GM19328 (cell line): ENCODE measurements around the gene CCT5.
"Not testable (repeated sequence)": the region's sequence is repeated elsewhere in the genome, so short reads cannot be mapped to it uniquely, and the experiment has no call there.

Experiments used
- ATAC-seq: cut with Tn5 transposase; IDR thresholded peaks from one replicate; pipeline ENCODE4 v1.9.1; 2021; ENCODE audit warnings: mild to moderate bottlenecking, moderate library complexity; ENCODE audit not compliant: unreplicated experiment

CCT5 gene

GRCh38 chr5:10275460-10275859, 25.4 kb downstream of the CCT5 start:
- ATAC-seq, result no peak

DNA sequence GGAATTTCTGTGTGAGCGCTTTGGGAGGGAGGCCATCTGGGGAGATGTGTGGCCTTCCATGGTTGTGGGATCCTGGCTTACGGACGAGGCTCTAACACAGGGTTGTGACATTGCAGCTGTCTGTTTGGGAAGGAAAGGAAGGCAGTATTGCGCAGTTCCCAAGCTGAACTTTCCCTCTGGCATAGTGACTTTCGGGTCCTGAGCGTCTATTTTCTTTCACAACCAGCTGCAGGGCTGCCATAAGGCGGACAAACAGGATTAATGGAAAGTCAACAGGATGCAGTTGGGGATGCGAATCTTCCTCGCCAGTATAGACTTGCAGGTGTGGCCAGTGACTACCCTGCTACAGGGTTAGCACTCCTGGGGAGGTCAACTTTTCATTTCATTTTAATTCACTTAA, 25.9 kb downstream of the CCT5 start:
- no peak for ATAC-seq

DNA sequence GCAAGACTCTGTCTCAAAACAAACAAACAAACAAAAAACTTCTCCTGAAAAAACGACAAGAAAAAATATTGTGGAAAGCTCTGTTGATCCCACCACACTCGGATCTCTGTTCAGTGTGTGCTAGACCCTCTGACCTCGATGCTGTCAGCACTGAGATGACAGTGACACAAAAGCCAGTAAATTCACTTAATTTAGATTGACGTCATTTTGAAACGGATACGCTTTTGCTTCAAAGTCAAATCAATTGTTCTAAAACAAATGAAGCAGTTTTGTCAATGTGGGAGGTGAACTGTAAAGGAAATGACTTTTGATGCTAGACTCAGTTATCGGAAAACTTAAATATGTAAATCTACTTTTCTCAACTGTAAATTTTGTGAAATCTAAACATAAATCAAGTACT, 26.6 kb downstream of the CCT5 start:
- ATAC-seq, result no peak

GRCh38 chr5:10277773-10278630, 27.9 kb downstream of the CCT5 start:
- no peak for ATAC-seq

GRCh38 chr5:10278658-10279279, 28.7 kb downstream of the CCT5 start:
- no peak for ATAC-seq

- no peak for ATAC-seq
Observed at GRCh38 chr5:10279328-10279727, 29.2 kb downstream of the CCT5 start.

DNA sequence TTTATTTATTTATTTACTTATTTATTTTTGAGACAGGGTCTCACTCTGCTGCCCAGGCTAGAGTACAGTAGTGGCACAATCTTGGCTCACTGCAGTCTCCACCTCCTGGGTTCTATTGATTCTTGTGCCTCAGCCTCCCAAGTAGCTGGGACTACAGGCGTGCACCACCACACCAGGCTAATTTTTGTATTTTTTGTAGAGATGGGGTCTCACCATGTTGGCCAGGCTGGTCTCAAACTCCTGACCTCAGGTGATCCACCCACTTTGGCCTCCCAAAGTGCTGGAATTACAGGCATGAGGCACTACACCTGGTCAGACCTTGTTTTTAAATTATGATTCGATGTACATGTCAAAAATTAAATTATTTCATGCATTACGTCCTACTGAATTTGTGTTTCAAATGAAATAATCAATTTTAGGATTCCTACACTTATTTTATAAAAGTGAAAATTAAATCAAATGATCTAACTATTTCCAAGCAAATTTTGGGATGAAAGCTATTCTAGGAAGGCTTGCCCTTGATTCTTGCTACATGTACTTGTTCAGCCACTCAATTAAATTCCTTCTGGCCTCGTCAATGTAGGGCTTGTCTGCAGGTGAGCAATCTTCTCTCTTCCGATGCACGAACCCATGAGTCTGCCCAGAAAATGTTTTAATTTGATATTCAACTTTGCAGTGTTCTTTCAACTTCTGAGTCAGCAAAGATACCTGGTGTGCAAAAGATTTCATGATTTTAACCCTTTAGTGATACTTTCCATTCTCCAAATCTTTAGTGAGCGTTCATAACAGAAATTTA, 30.0 kb downstream of the CCT5 start:
- ATAC-seq, result no peak

GRCh38 chr5:10283927-10284635, 34.0 kb downstream of the CCT5 start:
- ATAC-seq, result peak; percentile 95

DNA sequence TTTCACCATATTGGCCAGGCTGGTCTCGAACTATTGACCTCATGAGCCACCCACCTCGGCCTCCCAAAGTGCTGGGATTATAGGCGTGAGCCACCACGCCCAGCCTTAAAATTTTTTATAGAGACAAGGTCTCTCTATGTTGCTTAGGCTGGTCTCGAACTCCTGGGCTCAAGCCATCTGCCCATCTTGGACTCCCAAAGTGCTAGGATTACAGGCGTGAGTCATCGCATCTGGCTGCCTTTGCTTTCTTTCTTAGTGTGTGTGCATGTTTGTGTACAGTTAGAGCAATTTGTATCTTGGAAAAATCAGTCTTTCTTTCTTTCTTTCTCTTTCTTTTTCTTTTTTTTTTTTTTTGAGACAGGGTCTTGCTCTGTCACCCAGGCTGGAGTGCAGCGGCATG, 35.3 kb downstream of the CCT5 start:
- not testable (repeated sequence) for ATAC-seq

DNA sequence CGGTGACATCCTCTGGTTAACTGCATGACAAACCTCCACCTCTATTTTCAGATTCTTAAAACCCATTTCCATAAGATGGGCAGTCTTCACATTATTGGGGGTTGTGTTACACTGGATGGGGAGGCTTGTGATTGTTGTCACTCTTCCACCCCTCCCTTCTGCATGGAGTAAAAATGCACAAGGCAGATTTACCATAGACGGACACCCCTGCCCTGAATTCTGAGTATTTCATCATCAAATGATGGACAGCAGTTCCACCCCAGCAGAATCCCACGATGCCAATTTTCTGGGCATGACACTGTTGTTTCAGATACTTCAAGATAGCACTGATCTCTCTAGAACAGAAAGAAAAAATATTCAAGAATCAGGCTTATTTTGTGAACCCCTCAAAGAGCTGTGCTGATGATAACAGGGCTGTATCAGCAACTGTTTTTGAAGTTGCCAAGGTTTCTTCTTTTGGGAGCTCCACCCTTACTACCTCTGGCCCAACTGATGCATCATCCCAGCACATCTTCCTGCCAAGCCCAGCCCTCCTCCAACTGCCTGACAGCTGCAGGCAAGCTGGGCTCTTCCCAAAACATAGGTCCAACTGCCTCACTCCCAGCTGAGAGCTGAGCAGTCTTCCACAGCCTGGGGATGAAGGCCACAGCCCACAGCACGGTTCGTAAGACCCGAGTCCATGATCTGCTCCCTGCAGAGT, 36.2 kb downstream of the CCT5 start:
- no peak for ATAC-seq

DNA sequence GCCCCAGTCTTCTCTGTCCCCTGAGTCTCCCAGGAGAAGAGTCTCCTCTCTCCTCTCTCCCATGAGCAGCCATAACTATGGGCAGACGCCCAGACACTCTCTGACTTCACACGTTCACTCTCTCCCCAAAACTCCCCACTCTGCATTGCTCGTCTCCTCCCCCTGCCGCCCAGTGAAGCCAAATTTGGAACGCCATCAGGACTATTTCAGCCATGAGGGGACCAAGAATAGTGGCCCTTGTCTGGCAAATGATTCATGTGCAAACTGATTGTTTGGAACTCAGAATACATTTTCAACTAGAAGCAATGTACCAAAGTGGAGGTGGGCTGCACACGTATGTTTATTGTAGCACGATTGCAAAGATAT, 36.8 kb downstream of the CCT5 start:
- no peak for ATAC-seq

- ATAC-seq, result no peak
Observed at GRCh38 chr5:10288592-10289219, 38.6 kb downstream of the CCT5 start.

DNA sequence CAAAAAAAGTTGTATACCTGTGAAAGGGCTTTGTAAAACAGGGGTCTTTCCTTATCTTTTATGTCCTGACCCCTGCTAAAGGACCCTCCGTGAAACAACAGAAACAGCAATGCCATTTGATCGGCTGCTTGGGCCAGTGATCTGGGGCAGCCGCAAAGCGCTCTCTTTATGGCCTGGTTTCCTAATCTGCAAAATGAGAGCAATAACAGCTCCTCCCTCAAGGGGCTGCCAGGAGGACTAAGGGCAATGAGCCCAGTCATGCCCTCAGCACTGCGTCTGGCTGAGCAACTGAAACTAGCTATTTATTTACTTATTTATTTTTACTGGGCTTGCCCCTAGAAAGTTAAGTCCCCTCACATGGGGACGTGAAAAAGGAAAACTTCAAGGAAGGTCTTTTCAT, 39.3 kb downstream of the CCT5 start:
- ATAC-seq, result no peak

GRCh38 chr5:10289991-10290390, 39.9 kb downstream of the CCT5 start:
- no peak for ATAC-seq

DNA sequence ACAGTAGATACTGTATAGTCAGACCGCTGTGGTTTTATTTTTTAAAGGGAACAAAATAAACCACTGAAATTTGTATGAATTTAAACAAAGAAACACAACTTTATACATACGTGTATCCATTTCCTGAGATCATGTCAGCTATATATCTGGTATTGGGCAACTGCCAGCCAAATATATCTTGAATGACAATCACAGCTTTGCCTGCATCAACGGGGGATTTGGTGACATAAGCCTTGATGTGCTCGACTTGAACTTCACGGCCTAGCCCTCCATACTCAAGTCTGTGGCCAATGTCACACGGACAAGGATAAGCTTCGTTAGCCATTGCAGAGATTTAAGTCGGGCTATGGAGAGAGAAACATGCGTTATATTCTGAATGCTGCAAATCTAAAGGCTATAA, 40.4 kb downstream of the CCT5 start:
- no peak for ATAC-seq

DNA sequence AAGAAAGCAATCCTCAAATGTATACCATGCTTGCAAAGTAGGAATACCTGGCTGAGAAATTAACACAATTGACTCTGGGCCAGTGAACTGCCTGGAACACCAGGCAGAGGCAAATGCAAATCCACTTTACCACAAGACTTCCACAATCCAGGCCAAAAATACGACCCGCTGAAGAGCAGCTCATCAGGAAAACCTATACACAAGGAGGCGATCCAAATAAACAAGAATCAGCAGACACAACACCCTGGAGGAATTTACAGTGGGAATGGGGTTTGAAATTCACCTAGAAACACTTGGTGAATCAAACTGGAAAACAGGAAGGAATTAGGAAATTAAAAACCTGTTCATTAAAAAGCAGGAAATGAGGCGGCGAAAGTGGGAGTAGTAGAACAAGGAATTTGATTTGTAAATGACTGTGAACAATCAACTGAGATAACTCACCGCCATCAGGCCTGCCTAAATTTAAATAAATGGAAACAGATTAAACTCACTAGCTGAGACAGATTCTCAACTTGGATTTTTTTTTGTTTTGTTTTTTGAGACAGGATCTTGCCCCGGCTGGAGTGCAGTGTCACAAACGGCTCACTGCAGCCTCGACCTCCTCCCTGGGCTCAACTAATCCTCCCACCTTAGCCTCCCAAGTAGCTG, 41.7 kb downstream of the CCT5 start:
- ATAC-seq, result no peak

- ATAC-seq, result no peak
Observed at GRCh38 chr5:10293907-10294662, 44.0 kb downstream of the CCT5 start.

DNA sequence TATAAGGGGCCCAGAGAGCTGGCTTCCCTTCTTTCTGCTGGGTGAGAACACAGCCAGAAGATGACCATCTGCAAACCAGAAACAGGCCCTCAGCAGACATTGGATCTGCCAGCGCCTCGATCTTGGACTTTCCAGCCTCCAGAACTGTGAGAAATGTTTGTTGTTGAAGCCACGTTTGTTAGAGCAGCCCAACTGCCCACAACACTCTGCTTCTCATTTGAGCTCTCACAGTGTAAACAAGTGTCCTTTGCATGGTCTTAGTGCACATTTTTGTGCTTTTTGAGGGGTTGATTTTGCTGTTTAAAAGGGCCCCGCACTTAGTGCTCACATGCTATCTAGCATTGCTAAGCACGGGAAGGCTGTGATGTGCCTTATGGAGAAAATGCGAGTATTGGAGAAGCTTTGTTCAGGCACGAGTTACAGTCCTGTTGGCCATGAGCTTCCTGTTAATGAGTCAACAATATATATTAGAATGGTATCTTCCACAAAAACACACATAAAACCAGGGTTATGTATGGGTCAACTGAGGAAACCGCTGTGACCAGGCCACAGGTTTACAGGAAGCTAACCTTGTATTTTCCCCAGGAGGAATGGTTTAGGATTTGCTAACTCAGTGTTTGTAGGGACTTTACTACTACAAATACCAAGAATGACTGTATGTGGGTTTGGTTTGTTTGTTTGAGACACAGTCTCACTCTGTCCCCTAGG, 45.7 kb downstream of the CCT5 start:
- ATAC-seq, result no peak
